Measurements from ENCODE around the gene CLPTM1L. TPM values are rescaled to one million over a fixed set of nuclear protein-coding genes. Genes with fewer than 3 reads are reported as not detected.

Gene CLPTM1L
- total and polyA plus RNA-seq, 7 donors = 33.1 to 90.5 (median 52.5) TPM

GRCh38 chr5:1352231-1353219, 7.6 kb upstream of the CLPTM1L start:
- Histone ChIP-seq H3K9me3 (no peaks in the 10 kb centered on the region), H3K27me3 (peaks cover 0 to 8% (median 2%) of the 10 kb centered on the region in 3 donors), H3K4me1 (no peaks in the 10 kb centered on the region), H3K36me3 (no peaks in the 10 kb centered on the region), H3K4me3 (no peak overlapping the region), H3K27ac (no peak overlapping the region)
- TF ChIP-seq POLR2A (IDR thresholded peaks at IDR 0.05) = no peak
- TF ChIP-seq CTCF (IDR thresholded peaks at IDR 0.05) = no peak
- no peak for TF ChIP-seq POLR2AphosphoS5 (IDR thresholded peaks at IDR 0.05)
- no peak for TF ChIP-seq EP300 (IDR thresholded peaks at IDR 0.05)
- DNase-seq = no peak
- WGBS, 2 donors = 82 to 88% methylated on average over 10 of the region's 10 CpGs
- intact Hi-C loops (cut with DNase I) = no loop called here

- H3K9me3 ChIP-seq = no peaks in the 10 kb centered on the region
- no peak for DNase-seq
- no peaks in the 10 kb centered on the region for H3K36me3 ChIP-seq
- no peak overlapping the region for H3K4me3 ChIP-seq
- intact Hi-C loops (cut with DNase I) = no loop called here
- H3K27ac ChIP-seq = no peak overlapping the region
- H3K27me3 ChIP-seq = no peaks in the 10 kb centered on the region
- H3K4me1 ChIP-seq = peaks cover 0 to 2% (median 0%) of the 10 kb centered on the region in 4 donors
- 81 to 85% methylated on average over 4 of the region's 4 CpGs for WGBS, 2 donors
- TF ChIP-seq POLR2A (IDR thresholded peaks at IDR 0.05) = no peak
- TF ChIP-seq CTCF (IDR thresholded peaks at IDR 0.05) = no peak
- no peak for TF ChIP-seq EP300 (IDR thresholded peaks at IDR 0.05)
- no peak for TF ChIP-seq POLR2AphosphoS5 (IDR thresholded peaks at IDR 0.05)
Observed at GRCh38 chr5:1351156-1351555, 6.3 kb upstream of the CLPTM1L start.

GRCh38 chr5:1349246-1349645, 4.3 kb upstream of the CLPTM1L start:
- TF ChIP-seq CTCF (IDR thresholded peaks at IDR 0.05) (no peak), POLR2A (IDR thresholded peaks at IDR 0.05) (no peak)
- Histone ChIP-seq H3K9me3 (no peaks in the 10 kb centered on the region), H3K4me3 (no peak overlapping the region), H3K27ac (no peak overlapping the region), H3K4me1 (peaks cover 0 to 16% (median 10%) of the 10 kb centered on the region in 4 donors), H3K36me3 (no peaks in the 10 kb centered on the region), H3K27me3 (no peaks in the 10 kb centered on the region)
- DNase-seq = no peak
- intact Hi-C loops (cut with DNase I) = loop anchor here (10.0 kb wide), 1 partner anchor 176 kb away; the partner anchor contains the start of gene LPCAT1
- whole genome bisulfite sequencing, 2 donors = 19 to 50% methylated on average over 12 of the region's 12 CpGs

GRCh38 chr5:1348986-1349245, 4.0 kb upstream of the CLPTM1L start:
- no peak for DNase-seq
- TF ChIP-seq POLR2A (IDR thresholded peaks at IDR 0.05) = no peak
- no peak for TF ChIP-seq POLR2AphosphoS5 (IDR thresholded peaks at IDR 0.05)
- TF ChIP-seq CTCF (IDR thresholded peaks at IDR 0.05) = no peak
- no peak for TF ChIP-seq EP300 (IDR thresholded peaks at IDR 0.05)
- H3K4me1 ChIP-seq = peaks cover 0 to 20% (median 14%) of the 10 kb centered on the region in 4 donors

More at GRCh38 chr5:1348986-1349245, 4.0 kb upstream of the CLPTM1L start:
- H3K36me3 ChIP-seq = no peaks in the 10 kb centered on the region
- no peaks in the 10 kb centered on the region for H3K27me3 ChIP-seq
- WGBS, 2 donors = 73 to 86% methylated on average over 1 of the region's 1 CpG
- intact Hi-C loops (cut with DNase I) = loop anchor here (10.0 kb wide), 1 partner anchor 176 kb away; the partner anchor contains the start of gene LPCAT1
- no peak overlapping the region for H3K4me3 ChIP-seq
- no peak overlapping the region for H3K27ac ChIP-seq
- no peaks in the 10 kb centered on the region for H3K9me3 ChIP-seq

All from sigmoid colon (tissue), 7 donors.